RWPE2 (cell line): ENCODE data around the gene SLC30A10.
"Not testable (repeated sequence)": the region's sequence is repeated elsewhere in the genome, so short reads cannot be mapped to it uniquely, and the experiment has no call there.

ENCODE experiments used
- ATAC-seq: fragments of 200-7000 bp; cut with Tn5 transposase; 3 replicates; pipeline ENCODE4 v1.9.1; 2021; ENCODE audit warnings: low read depth
- DNase-seq: peaks from one replicate; pipeline ENCODE4 v3.0.0-alpha.2; 2020; ENCODE audit warnings: low spot score
- H3K27ac ChIP-seq: fragments of 450-650 bp; 2 replicates; pipeline ENCODE4 v1.5.1; 2017; ENCODE audit warnings: mild to moderate bottlenecking; ENCODE audit not compliant: poor library complexity, severe bottlenecking
- H3K27me3 ChIP-seq: fragments of 250-450 bp; sonication (Bioruptor Pico); 2 replicates; pipeline ENCODE4 v1.5.1; 2021; ENCODE audit warnings: mild to moderate bottlenecking, moderate library complexity; ENCODE audit not compliant: insufficient read depth, poor library complexity, severe bottlenecking
- H3K36me3 ChIP-seq: fragments of 250-450 bp; sonication (Bioruptor Pico); 2 replicates; pipeline ENCODE4 v1.5.1; 2020; ENCODE audit warnings: low read depth, mild to moderate bottlenecking, moderate library complexity
- H3K4me1 ChIP-seq: fragments of 250-450 bp; sonication (Bioruptor Pico); 2 replicates; pipeline ENCODE4 v1.5.1; 2021; ENCODE audit warnings: mild to moderate bottlenecking, moderate library complexity; ENCODE audit not compliant: insufficient read depth, poor library complexity, severe bottlenecking
- H3K4me3 ChIP-seq: fragments of 250-450 bp; sonication (Bioruptor Pico); 2 replicates; pipeline ENCODE4 v1.5.1; 2021; ENCODE audit warnings: mild to moderate bottlenecking, moderate library complexity; ENCODE audit not compliant: severe bottlenecking
- H3K9me3 ChIP-seq: fragments of 250-450 bp; sonication (Bioruptor Pico); 2 replicates; pipeline ENCODE4 v1.5.1; 2021; ENCODE audit warnings: mild to moderate bottlenecking, moderate library complexity; ENCODE audit not compliant: severe bottlenecking
- TF ChIP-seq, protein P1 (sequence below): fragments of 450-650 bp; IDR thresholded peaks from one replicate; pipeline ENCODE4 v1.5.1; 2017; ENCODE audit warnings: mild to moderate bottlenecking, moderate library complexity; ENCODE audit not compliant: poor library complexity, severe bottlenecking

SLC30A10 gene

DNA sequence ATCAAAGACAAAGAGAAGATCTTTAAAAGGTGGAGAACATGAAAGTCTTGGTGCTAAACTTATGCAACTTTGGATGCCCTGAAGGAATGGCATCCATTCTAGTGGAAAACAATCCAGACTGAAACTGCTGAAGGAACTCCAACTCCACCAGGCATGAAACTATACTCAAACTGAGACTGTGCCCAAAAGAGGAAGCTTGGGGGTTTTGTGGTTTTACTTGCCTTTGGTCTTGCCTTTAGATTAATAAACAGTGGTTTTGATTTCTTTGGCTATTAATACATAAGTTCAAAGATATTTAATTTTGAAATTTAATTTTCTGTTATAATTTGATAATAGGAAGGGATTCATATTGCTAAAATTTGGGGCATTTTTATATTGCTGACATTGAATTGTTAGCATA is 17.4 kb upstream of the SLC30A10 start:
- ATAC-seq (no peak), DNase-seq (no peak)
- no peaks in the 10 kb centered on the region for H3K27me3 ChIP-seq
- H3K36me3 ChIP-seq = no peaks in the 10 kb centered on the region
- no peak overlapping the region for H3K4me3 ChIP-seq
- no peak overlapping the region for H3K27ac ChIP-seq
- no peaks in the 10 kb centered on the region for H3K4me1 ChIP-seq
- TF ChIP-seq, protein P1, sequence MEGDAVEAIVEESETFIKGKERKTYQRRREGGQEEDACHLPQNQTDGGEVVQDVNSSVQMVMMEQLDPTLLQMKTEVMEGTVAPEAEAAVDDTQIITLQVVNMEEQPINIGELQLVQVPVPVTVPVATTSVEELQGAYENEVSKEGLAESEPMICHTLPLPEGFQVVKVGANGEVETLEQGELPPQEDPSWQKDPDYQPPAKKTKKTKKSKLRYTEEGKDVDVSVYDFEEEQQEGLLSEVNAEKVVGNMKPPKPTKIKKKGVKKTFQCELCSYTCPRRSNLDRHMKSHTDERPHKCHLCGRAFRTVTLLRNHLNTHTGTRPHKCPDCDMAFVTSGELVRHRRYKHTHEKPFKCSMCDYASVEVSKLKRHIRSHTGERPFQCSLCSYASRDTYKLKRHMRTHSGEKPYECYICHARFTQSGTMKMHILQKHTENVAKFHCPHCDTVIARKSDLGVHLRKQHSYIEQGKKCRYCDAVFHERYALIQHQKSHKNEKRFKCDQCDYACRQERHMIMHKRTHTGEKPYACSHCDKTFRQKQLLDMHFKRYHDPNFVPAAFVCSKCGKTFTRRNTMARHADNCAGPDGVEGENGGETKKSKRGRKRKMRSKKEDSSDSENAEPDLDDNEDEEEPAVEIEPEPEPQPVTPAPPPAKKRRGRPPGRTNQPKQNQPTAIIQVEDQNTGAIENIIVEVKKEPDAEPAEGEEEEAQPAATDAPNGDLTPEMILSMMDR = no peak
- H3K9me3 ChIP-seq = no peaks in the 10 kb centered on the region

DNA sequence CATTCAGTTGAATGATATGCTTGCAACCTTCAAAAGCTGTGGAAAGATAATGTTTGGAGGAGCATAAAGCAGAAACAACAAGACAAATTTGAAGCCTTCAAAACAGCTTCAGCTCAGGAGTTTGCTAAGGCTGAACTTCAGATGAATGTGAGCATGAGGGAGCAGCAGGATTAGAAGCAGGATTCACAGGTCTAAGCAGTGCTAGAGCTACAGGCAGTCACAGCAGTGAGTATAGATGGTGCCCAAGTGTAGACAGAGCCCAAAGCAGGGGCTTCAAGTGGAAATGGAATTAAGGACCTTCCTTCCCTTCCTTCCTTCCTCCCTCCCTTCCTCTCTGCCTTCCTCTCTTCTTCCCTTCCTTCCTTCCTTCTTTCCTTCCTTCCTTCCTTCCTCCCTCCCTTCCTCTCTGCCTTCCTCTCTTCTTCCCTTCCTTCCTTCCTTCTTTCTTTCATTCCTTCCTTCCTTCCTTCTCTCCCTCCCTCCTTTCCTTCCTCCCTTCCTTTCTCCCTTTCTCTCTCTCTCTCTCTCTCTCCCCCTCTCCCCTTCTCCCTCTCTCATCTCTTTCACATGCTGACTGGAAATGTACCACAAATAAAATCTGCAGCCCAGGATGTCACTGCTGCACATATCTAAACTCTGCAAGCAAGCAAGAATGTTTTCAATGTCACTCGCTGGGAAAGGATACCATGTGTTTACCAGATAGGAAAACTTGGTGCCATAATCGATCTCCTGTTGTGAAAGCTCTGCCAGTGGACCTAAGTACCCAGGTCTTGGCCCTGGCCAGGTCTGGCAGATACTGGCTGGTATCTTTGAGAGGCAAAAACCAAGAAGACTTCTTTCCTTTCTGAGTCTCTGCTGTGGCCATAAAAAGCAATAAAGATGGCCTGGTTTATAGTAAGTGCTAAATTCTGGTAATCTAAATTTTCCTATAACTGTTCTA is 13.1 kb upstream of the SLC30A10 start:
- Histone ChIP-seq H3K4me3 (no peak overlapping the region), H3K4me1 (no peaks in the 10 kb centered on the region), H3K9me3 (no peaks in the 10 kb centered on the region), H3K36me3 (no peaks in the 10 kb centered on the region), H3K27ac (no peak overlapping the region), H3K27me3 (no peaks in the 10 kb centered on the region)
- no peak for ATAC-seq
- TF ChIP-seq, protein P1 = no peak
- no peak for DNase-seq

DNA sequence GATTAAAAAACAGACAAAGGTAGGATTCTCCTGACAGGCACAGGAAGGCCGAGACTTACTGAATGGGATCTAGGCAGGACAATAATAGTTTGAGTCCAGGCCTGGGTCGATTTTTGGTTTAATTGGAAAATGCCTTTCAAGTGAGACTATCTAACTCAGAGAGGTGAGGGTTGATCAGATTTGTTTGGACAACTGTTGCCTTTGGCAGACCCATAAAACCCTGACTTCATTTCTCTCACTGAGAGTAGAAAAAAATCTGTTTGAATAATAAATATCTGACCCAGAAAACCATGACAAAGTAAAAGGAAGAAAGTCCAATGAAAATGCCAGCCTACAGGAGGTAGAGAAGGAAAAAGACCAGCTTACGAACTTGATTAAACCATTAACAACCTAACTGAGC is 12.3 kb upstream of the SLC30A10 start:
- Histone ChIP-seq H3K27ac (no peak overlapping the region), H3K9me3 (no peaks in the 10 kb centered on the region), H3K27me3 (no peaks in the 10 kb centered on the region), H3K4me1 (no peaks in the 10 kb centered on the region), H3K4me3 (no peak overlapping the region), H3K36me3 (no peaks in the 10 kb centered on the region)
- TF ChIP-seq, protein P1 = no peak
- DNase-seq (no peak), ATAC-seq (no peak)

DNA sequence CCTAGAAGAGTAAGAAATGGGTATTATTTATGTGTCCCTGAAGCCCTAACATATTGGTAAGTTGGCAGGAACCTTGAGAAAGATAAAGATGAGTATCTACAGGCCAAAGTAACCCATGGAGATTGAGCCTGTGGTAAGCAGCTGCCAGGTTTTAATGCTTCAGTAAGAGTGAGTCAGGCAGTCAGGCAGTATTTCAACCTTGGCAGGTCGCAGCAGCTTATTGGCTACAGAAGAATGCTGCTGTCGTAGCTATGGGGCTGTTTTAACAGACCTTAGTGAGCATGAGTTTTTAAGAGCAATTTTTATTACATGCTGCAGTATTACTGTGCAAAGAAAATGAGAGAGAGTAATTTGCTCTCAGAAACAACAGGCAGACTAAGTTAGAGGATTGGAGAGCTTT is 10.3 kb upstream of the SLC30A10 start:
- no peaks in the 10 kb centered on the region for H3K36me3 ChIP-seq
- no peaks in the 10 kb centered on the region for H3K27me3 ChIP-seq
- no peaks in the 10 kb centered on the region for H3K4me1 ChIP-seq
- H3K27ac ChIP-seq = no peak overlapping the region
- H3K4me3 ChIP-seq = no peak overlapping the region
- DNase-seq = no peak
- TF ChIP-seq, protein P1 = no peak
- no peaks in the 10 kb centered on the region for H3K9me3 ChIP-seq
- peak; percentile 66; the same call in 2 of the 3 replicates for ATAC-seq

DNA sequence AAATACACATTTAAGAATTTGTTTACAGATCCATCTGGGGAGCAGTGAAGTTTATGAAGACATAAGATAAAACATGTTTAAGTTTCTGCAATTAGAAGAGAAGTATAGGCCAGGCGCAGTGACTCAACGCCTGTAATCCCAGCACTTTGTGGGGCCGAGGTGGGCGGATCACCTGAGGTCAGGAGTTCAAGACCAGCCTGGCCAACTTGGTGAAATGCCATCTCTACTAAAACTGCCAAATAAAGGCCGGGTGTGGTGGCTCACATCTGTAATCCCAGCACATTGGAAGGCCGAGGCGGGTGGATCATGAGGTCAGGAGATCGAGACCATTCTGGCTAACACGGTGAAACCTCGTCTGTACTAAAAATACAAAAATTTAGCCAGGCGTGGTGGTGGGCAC is 5.4 kb upstream of the SLC30A10 start:
- DNase-seq, H3K27me3 ChIP-seq, ATAC-seq, H3K27ac ChIP-seq, H3K9me3 ChIP-seq, H3K36me3 ChIP-seq, H3K4me1 ChIP-seq, H3K4me3 ChIP-seq: not testable (repeated sequence)
